ENCODE measurements around the gene MEIOSIN. TPM values are rescaled to one million over a fixed set of nuclear protein-coding genes. Genes with fewer than 3 reads are reported as not detected.

MEIOSIN gene
- total and polyA plus RNA-seq, 2 of the 13 experiments (the other 11 are each of a cell fraction or from before 2014, with no cell fraction given): not detected

GRCh38 chr19:45770192-45771101 lies 37.2 kb downstream of the MEIOSIN start (continued):
- TF ChIP-seq STAT6 (CRISPR knock-in tag; IDR thresholded peaks at IDR 0.05; ENCODE audit: borderline replicate concordance) (peak; percentile 47; the same call in 1 of the 2 replicates), MXD4 (CRISPR knock-in tag; IDR thresholded peaks at IDR 0.05) (peak; percentile 87), SIN3B (IDR thresholded peaks at IDR 0.05; ENCODE audit: low read length) (no peak; the same call in 1 of the 2 replicates)

GRCh38 chr19:45771311-45771933 lies 38.2 kb downstream of the MEIOSIN start:
- Histone ChIP-seq H3K4me3 (replicated peaks in 1 of 3; ENCODE audit: insufficient read depth in 1 of 3, low read depth in 2 of 3, low read length in 3 of 3) (peak overlapping the region in 2 of 3 experiments; percentile 52 to 69; a peak in 2 of 6 replicates), H3K36me3 (replicated peaks in 1 of 2; ENCODE audit: control insufficient read depth in 1 of 2, insufficient read depth in 2 of 2, low read length in 2 of 2) (no peaks in the 10 kb centered on the region), H3K27me3 (ENCODE audit: control insufficient read depth in 1 of 2, insufficient read depth in 2 of 2, low read length in 2 of 2) (no peaks in the 10 kb centered on the region), H3K9ac (ENCODE audit: insufficient read depth, low read depth, low read length) (peak overlapping the region; percentile 48), H2AFZ (ENCODE audit: low read length) (no peak overlapping the region), H3K79me2 (ENCODE audit: insufficient read depth, low read length) (peaks cover 3% of the 10 kb centered on the region), H4K20me1 (ENCODE audit: insufficient read depth, low read length) (no peaks in the 10 kb centered on the region), H3K4me1 (ENCODE audit: insufficient read depth, low read length) (peaks cover 24% of the 10 kb centered on the region), H3K27ac (ENCODE audit: extremely low read length, insufficient read depth, low read length) (peak overlapping the region; percentile 85), H3K9me3 (ENCODE audit: low read length) (no peaks in the 10 kb centered on the region), H3K4me2 (ENCODE audit: low read depth, low read length) (peak overlapping the region; percentile 72)
- no TSS peak for BruUV-seq (replicated peaks)
- ATAC-seq (no peak), FAIRE-seq (no peak), DNase-seq (ENCODE audit: low spot score) (no peak)
- POLR2A ChIA-PET: interaction anchor here (0.9 to 4.7 kb wide), 9 partner anchors 10 to 188 kb away, joined by 4 to 94 read pairs (median 11); partner anchors contain the start of genes DMPK, DMWD, FOXA3 and QPCTL
- 94% methylated on average over 23 of the region's 46 CpGs for WGBS (ENCODE audit: low lambda C conversion rate)
- CTCF ChIA-PET (ENCODE audit: low intra/inter-chr PET ratio, low total read pairs): interaction anchor here (2.4 kb wide), 1 partner anchor 28 kb away, joined by 17 read pairs; no protein-coding TSS in a partner anchor
- intact Hi-C loops (cut with micrococcal nuclease; ENCODE audit: unreplicated experiment) (no loop called here), in situ Hi-C loops (cut with HindIII; ENCODE audit: extremely low pct_ligation_motif_present, low pct_unique_long_range_greater_than_20kb) (no loop called here)
- TF ChIP-seq MYC (CRISPR knock-in tag; IDR thresholded peaks at IDR 0.05; ENCODE audit: borderline replicate concordance) (no peak), CCDC6 (CRISPR knock-in tag; IDR thresholded peaks at IDR 0.05) (no peak), TFDP2 (CRISPR knock-in tag; IDR thresholded peaks at IDR 0.05) (no peak), ZFP90 (CRISPR knock-in tag; IDR thresholded peaks at IDR 0.05; ENCODE audit: borderline replicate concordance) (no peak), ZNF563 (CRISPR knock-in tag; IDR thresholded peaks at IDR 0.05) (no peak), HNRNPLL (IDR thresholded peaks at IDR 0.05; ENCODE audit: low read depth, low read length, poor library complexity, severe bottlenecking) (no peak), ZBTB43 (CRISPR knock-in tag; conservative IDR thresholded peaks at IDR 0.05) (no peak), PPARG (CRISPR knock-in tag; conservative IDR thresholded peaks at IDR 0.05) (no peak), CC2D1A (CRISPR knock-in tag; IDR thresholded peaks at IDR 0.05) (no peak), ISX (CRISPR knock-in tag; conservative IDR thresholded peaks at IDR 0.05) (no peak), ONECUT2 (CRISPR knock-in tag; IDR thresholded peaks at IDR 0.05) (no peak), NFATC3 (CRISPR knock-in tag; IDR thresholded peaks at IDR 0.05) (no peak)

All from HepG2 (cell line).